GM12878 (cell line): ENCODE measurements around the gene DUS2. TPM values are rescaled to one million over a fixed set of nuclear protein-coding genes. Genes with fewer than 3 reads are reported as not detected.
A peak's percentile ranks its signal among the peaks of the same experiment; 100 is the strongest.

Experiments used
- ATAC-seq: fragments of 200-7000 bp; cut with Tn5 transposase; 3 replicates; pipeline ENCODE4 v1.9.1; 2020; ENCODE audit warnings: mild to moderate bottlenecking, moderate library complexity
- BruUV-seq: library from RNA; stranded (reverse); fragments of 400-500 nt; replicated peaks from 2 replicates; lab custom pipeline; 2021; lab: Mats Ljungman, UMichigan
- CTCF ChIA-PET: fragments of 300-600 bp; sonication (Branson Sonifier 250); formaldehyde crosslinking; extraction: SDS; loops from one replicate; lab custom pipeline; 2021; ENCODE audit warnings: inconsistent platforms; lab: Yijun Ruan, JAX
- POLR2A ChIA-PET: fragments of 350-600 bp; formaldehyde crosslinking; extraction: SDS; loops from one replicate; lab custom pipeline; 2021; ENCODE audit warnings: inconsistent platforms; lab: Charles Lee
- RAD21 ChIA-PET: fragments of 300-600 bp; sonication (Branson Sonifier 250); formaldehyde crosslinking; loops from one replicate; lab custom pipeline; 2023; ENCODE audit warnings: antibody characterized with exemption; ENCODE audit not compliant: unreplicated experiment; lab: Charles Lee
- SMC1A ChIA-PET: fragments of 300-600 bp; sonication (Branson Sonifier 250); formaldehyde crosslinking; loops from one replicate; lab custom pipeline; 2023; ENCODE audit not compliant: unreplicated experiment, uncharacterized antibody; lab: Charles Lee
- DNase-seq: peaks from one replicate; pipeline ENCODE4 v3.0.0-alpha.2; 2011; ENCODE audit warnings: low read depth, low spot score
- FAIRE-seq: peaks from 3 replicates; lab custom pipeline; 2011; peaks lifted over from hg19 to GRCh38; lab: Jason Lieb, UNC
- H2AFZ ChIP-seq: 2 replicates; pipeline ENCODE4 v1.6.0; 2011; ENCODE audit warnings: low read depth, low read length, control low read depth; ENCODE audit not compliant: control insufficient read depth
- H3K27ac ChIP-seq: 2 replicates; pipeline ENCODE4 v1.5.1; 2011; ENCODE audit warnings: control low read depth; ENCODE audit not compliant: control insufficient read depth, insufficient read depth
- H3K27me3 ChIP-seq, 2 experiments: replicated peaks in 1 of 2; 2 replicates each; pipeline versions ENCODE4 v1.6.0 to v1.6.1; 2011; ENCODE audit warnings: low read length in 1 of 2; ENCODE audit not compliant: control insufficient read depth in 2 of 2, insufficient read depth in 2 of 2
- H3K36me3 ChIP-seq, 2 experiments: 2 replicates each; pipeline ENCODE4 v1.5.1; 2011; ENCODE audit warnings: low read length in 1 of 2; ENCODE audit not compliant: control insufficient read depth in 2 of 2, insufficient read depth in 2 of 2
- H3K4me1 ChIP-seq: 2 replicates; pipeline ENCODE4 v1.6.1; 2011; ENCODE audit warnings: mild to moderate bottlenecking, low read length, moderate library complexity, mixed read lengths; ENCODE audit not compliant: control insufficient read depth, insufficient read depth
- H3K4me2 ChIP-seq: 2 replicates; pipeline ENCODE4 v1.6.0; 2011; ENCODE audit warnings: control low read depth; ENCODE audit not compliant: control insufficient read depth, insufficient read depth
- H3K4me3 ChIP-seq: fragments of 200-600 bp; sonication (generic); 2 replicates; pipeline ENCODE4 v1.5.1; 2016
- H3K79me2 ChIP-seq: 2 replicates; pipeline ENCODE4 v1.6.0; 2011; ENCODE audit warnings: low read length; ENCODE audit not compliant: control insufficient read depth, insufficient read depth
- H3K9ac ChIP-seq: 2 replicates; pipeline ENCODE4 v1.8.0; 2011; ENCODE audit warnings: low read length, control low read depth, mixed read lengths; ENCODE audit not compliant: control insufficient read depth, insufficient read depth
- H3K9me3 ChIP-seq: replicated peaks from 3 replicates; pipeline ENCODE4 v1.5.1; 2011; ENCODE audit warnings: mild to moderate bottlenecking, low read length; ENCODE audit not compliant: control insufficient read depth, insufficient read depth
- H4K20me1 ChIP-seq: 2 replicates; pipeline ENCODE4 v1.6.0; 2011; ENCODE audit not compliant: control insufficient read depth, insufficient read depth
- CEBPZ ChIP-seq: fragments of 150-350 bp; IDR thresholded peaks from 2 replicates; pipeline ENCODE4 v1.6.1; 2016; ENCODE audit warnings: low read depth, low read length
- FOXK2 ChIP-seq: fragments of 450-650 bp; IDR thresholded peaks from 2 replicates; pipeline ENCODE4 v1.6.1; 2017; ENCODE audit warnings: mild to moderate bottlenecking, moderate library complexity
- LARP7 ChIP-seq: fragments of 450-650 bp; IDR thresholded peaks from 2 replicates; pipeline ENCODE4 v1.6.1; 2017; ENCODE audit warnings: mild to moderate bottlenecking
- SPI1 ChIP-seq: IDR thresholded peaks from 2 replicates; pipeline ENCODE4 v1.6.1; 2011; ENCODE audit warnings: low read depth, mild to moderate bottlenecking, low read length, moderate library complexity, borderline replicate concordance; ENCODE audit not compliant: insufficient read depth
- ZNF207 ChIP-seq: fragments of 450-650 bp; IDR thresholded peaks from 2 replicates; pipeline ENCODE4 v1.6.1; 2014; ENCODE audit warnings: antibody characterized with exemption, mild to moderate bottlenecking, borderline replicate concordance
- WGBS: methylation state at CpG from one replicate; pipeline ENCODE4 v1.1.6; 2016; ENCODE audit warnings: low lambda C conversion rate; ENCODE audit not compliant: insufficient replicate concordance, insufficient coverage; ENCODE audit errors: missing lambda C conversion rate; 5-methylcytosine and 5-hydroxymethylcytosine counted together
- in situ Hi-C: fragments of 300-500 bp; cut with MboI; formaldehyde crosslinking; loops from 9 replicates; pipeline ENCODE4 v1.14.3; 2018; ENCODE audit warnings: mixed read lengths
- intact Hi-C: fragments of 100-400 bp; cut with micrococcal nuclease; formaldehyde crosslinking; loops from one replicate; pipeline ENCODE4 v1.14.2; 2022; ENCODE audit not compliant: unreplicated experiment
- polyA plus RNA-seq, 11 experiments: library from polyadenylated mRNA; depleted of rRNA in 4 of 11; unstranded in 6 of 11; stranded (reverse) in 5 of 11; fragments of >200 nt; fragmentation: Nextera tagmentation in 4 of 11; fragmentation: Illumina TruSeq in 1 of 11; extraction: Ambion mirVana in 4 of 11; extraction: Trizol in 1 of 11; gene quantifications; 1 replicate in 1 of 11; 2 replicates in 10 of 11; pipeline versions ENCODE4 v1.2.1 to v1.2.3, GENCODE V29; 2011 to 2016; ENCODE audit warnings: inconsistent platforms in 2 of 11, missing spikeins in 2 of 11, low read depth in 1 of 11
- total RNA-seq, 4 experiments: library from RNA; depleted of rRNA in 3 of 4; stranded (reverse); fragments of >200 nt in 3 of 4; fragmentation: Illumina TruSeq in 1 of 4; extraction: Trizol in 1 of 4; gene quantifications; 2 replicates each; pipeline versions ENCODE4 v1.2.1 to v1.2.3, GENCODE V29; 2013 to 2021

DUS2 gene
- total and polyA plus RNA-seq, 10 of the 15 experiments (the other 5 are each of a cell fraction or from before 2014, with no cell fraction given), result 4.8 to 32.3 (median 25.5) TPM

GRCh38 chr16:68083861-68084503 is 60.9 kb downstream of the DUS2 start:
- ChIA-PET POLR2A (interaction anchor here (0.6 to 6.1 kb wide), 14 partner anchors 9 to 386 kb away, joined by 3 to 135 read pairs (median 4); partner anchors contain the start of genes DDX28, DUS2, GFOD2 and PSMB10), CTCF (interaction anchor here (0.7 to 8.8 kb wide), 15 partner anchors 10 to 243 kb away, joined by 3 to 109 read pairs (median 4); partner anchors contain the start of genes DDX28 and DUS2), SMC1A (interaction anchor here (1.0 to 6.6 kb wide), 12 partner anchors 8 to 188 kb away, joined by 3 to 67 read pairs (median 6); partner anchors contain the start of gene PSMB10), RAD21 (interaction anchor here (0.8 to 5.3 kb wide), 11 partner anchors 10 to 283 kb away, joined by 3 to 105 read pairs (median 7); no protein-coding TSS in a partner anchor)
- DNase-seq (no peak), FAIRE-seq (no peak), ATAC-seq (no peak)
- peak overlapping the region; percentile 86 for H3K27ac ChIP-seq
- H3K27me3 ChIP-seq, result no peaks in the 10 kb centered on the region
- H2AFZ ChIP-seq, result peak overlapping the region; percentile 83
- peaks cover 32% of the 10 kb centered on the region for H3K79me2 ChIP-seq
- peaks cover 0 to 9% of the 10 kb centered on the region in 2 experiments; a peak in 2 of 4 replicates for H3K36me3 ChIP-seq
- H3K9me3 ChIP-seq, result no peaks in the 10 kb centered on the region
- peak overlapping the region; percentile 90 for H3K9ac ChIP-seq
- H4K20me1 ChIP-seq, result no peaks in the 10 kb centered on the region
- peak overlapping the region; percentile 89; the same call in 1 of the 2 replicates for H3K4me3 ChIP-seq
- TF ChIP-seq FOXK2, result 0 out of 2 replicates have a peak, but pooled peaks have one; percentile 5
- no peak; the same call in 1 of the 2 replicates for TF ChIP-seq LARP7
- no peak for TF ChIP-seq CEBPZ
- peak; percentile 20; the same call in 1 of the 2 replicates for TF ChIP-seq ZNF207
- TF ChIP-seq SPI1, result peak; percentile 70; the same call in 1 of the 2 replicates
- peak overlapping the region; percentile 79 for H3K4me2 ChIP-seq
- peaks cover 27% of the 10 kb centered on the region for H3K4me1 ChIP-seq
- 62% methylated on average over 21 of the region's 21 CpGs for WGBS
- BruUV-seq, result TSS peak; percentile 62
- intact Hi-C loops (no loop called here), in situ Hi-C loops (no loop called here)
